ENCODE data around the gene PROZ. TPM values are rescaled to one million over a fixed set of nuclear protein-coding genes. Genes with fewer than 3 reads are reported as not detected.

PROZ gene
- total RNA-seq, 3 donors from 2014 or later (not counting 1 experiment from before 2014, with no cell fraction given) = 0.82 TPM; not detected in 2

DNA sequence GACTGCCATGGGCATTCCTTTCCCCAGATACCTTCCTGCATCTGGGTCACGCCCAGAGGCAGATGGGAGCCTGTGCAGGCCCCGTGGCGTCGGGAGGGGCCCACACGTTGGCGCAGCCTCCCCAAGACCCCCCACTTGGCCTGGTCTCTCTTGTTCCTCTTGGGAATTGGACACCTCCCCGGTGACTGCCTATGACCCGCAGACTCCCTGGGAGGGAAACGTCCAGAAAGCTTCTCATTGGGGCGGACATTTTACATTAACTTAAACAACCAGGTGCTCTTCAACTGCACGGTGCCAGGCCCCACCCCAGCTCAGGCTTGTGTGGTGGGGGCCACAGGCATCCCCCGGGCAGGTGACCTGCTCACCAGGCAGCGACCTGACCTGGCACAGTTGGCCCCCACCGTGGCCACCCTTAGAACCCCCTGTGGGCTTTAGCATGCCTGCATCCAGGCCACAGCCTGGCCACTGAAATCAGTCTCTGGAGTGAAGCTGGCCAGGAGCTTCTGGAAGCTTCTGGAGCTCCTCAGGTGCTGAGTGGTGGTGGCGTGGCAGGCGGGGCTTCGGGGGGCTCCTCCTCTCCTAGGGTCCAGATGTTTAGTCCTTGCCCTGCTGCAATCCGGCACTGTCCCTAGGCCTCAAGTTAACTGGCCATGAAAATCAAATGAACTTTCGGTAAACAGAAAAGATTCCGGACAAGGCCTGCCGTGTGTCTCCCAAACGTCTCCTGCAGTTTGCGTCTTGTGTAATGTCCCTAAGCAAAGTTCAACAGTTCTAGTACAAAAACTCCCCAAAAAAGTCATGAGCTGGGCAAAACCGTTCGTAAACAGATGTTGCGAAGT is 8.5 kb upstream of the PROZ start:
- no peak overlapping the region for H3K27ac Mint-ChIP-seq

DNA sequence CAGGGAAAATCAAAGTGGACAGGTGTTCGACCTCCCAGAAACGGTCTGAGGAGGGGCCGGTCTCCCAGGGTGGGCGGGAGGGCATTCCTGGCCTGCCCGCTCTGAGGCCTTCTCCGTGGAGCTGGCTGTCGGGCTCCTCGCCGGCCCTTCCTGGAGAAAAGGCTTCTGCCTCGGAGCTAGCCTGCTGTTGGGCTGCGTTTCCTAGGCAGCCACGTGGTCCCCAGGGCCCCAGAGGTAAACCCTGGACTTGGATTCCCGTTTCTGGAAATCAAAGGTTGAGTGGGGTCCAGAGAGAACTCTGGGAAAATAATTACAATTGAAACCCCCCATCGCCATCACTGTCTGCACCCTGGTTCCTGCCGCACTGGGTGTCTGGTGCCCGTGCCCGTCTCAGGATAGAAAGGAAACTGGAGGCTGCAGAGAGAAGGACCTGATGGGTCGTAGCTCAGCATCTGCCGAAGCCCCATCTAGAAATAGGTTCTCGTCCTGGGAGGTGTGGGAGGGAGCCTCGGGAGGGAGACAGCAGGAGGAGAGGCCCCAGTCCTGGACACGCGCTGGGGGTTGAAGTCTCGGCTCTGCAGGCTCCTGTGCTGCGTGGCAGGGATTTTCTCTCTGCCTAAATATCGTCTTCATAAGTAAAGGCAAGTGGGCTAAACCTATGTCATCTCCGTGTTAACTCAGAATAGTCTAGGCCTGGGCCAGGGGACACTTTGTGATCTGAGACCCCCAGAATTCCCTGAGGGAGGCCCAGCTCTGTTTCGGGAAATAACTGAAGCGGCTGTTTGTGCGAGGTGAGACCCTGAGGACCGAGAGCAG is 7.7 kb upstream of the PROZ start:
- no peaks in the 10 kb centered on the region for H3K9me3 Mint-ChIP-seq
- peaks cover 15% of the 10 kb centered on the region for H3K27me3 ChIP-seq (ENCODE audit: control insufficient read depth, insufficient read depth, low read length)
- no peaks in the 10 kb centered on the region for H3K9me3 ChIP-seq (ENCODE audit: control insufficient read depth, insufficient read depth, low read length)
- no peak overlapping the region for H3K27ac ChIP-seq (ENCODE audit: low read length)
- H3K27me3 Mint-ChIP-seq (ENCODE audit: low read depth in 2 of 2) = peaks cover 0 to 27% of the 10 kb centered on the region in 2 donors
- no peak for DNase-seq
- no peaks in the 10 kb centered on the region for H3K36me3 Mint-ChIP-seq
- H3K27ac Mint-ChIP-seq = no peak overlapping the region
- intact Hi-C loops (cut with micrococcal nuclease) = loop anchor here (5.0 kb wide), 1 partner anchor 37 kb away; no protein-coding TSS in a partner anchor
- H3K4me1 Mint-ChIP-seq = peaks cover 23 to 27% of the 10 kb centered on the region in 2 donors
- no peak overlapping the region for H3K4me3 ChIP-seq (ENCODE audit: low read length)
- peaks cover 28% of the 10 kb centered on the region for H3K4me1 ChIP-seq (ENCODE audit: control insufficient read depth, insufficient read depth, low read length)
- TF ChIP-seq CTCF (IDR thresholded peaks at IDR 0.05) = no peak
- H3K36me3 ChIP-seq (ENCODE audit: control insufficient read depth, insufficient read depth, low read length) = no peaks in the 10 kb centered on the region
- WGBS (ENCODE audit: insufficient coverage) = 92% methylated on average over 31 of the region's 31 CpGs
- H3K4me3 Mint-ChIP-seq = peak overlapping the region; percentile 71
- no peak for ATAC-seq

More for the DNA sequence above, 8.5 kb upstream of the PROZ start:
- Histone ChIP-seq H3K36me3 (ENCODE audit: control insufficient read depth, insufficient read depth, low read length) (no peaks in the 10 kb centered on the region), H3K27me3 (ENCODE audit: control insufficient read depth, insufficient read depth, low read length) (peaks cover 15% of the 10 kb centered on the region), H3K9me3 (ENCODE audit: control insufficient read depth, insufficient read depth, low read length) (no peaks in the 10 kb centered on the region), H3K27ac (ENCODE audit: low read length) (no peak overlapping the region), H3K4me3 (ENCODE audit: low read length) (no peak overlapping the region), H3K4me1 (ENCODE audit: control insufficient read depth, insufficient read depth, low read length) (peaks cover 28% of the 10 kb centered on the region)
- DNase-seq = no peak
- no peak for ATAC-seq
- no peaks in the 10 kb centered on the region for H3K9me3 Mint-ChIP-seq
- H3K36me3 Mint-ChIP-seq = no peaks in the 10 kb centered on the region
- no peak for TF ChIP-seq CTCF (IDR thresholded peaks at IDR 0.05)
- no peak overlapping the region for H3K4me3 Mint-ChIP-seq
- 92% methylated on average over 26 of the region's 26 CpGs for WGBS (ENCODE audit: insufficient coverage)
- intact Hi-C loops (cut with micrococcal nuclease) = loop anchor here (5.0 kb wide), 1 partner anchor 37 kb away; no protein-coding TSS in a partner anchor
- peaks cover 17 to 27% of the 10 kb centered on the region in 2 donors for H3K4me1 Mint-ChIP-seq
- H3K27me3 Mint-ChIP-seq (ENCODE audit: low read depth in 2 of 2) = peaks cover 0 to 30% of the 10 kb centered on the region in 2 donors

DNA sequence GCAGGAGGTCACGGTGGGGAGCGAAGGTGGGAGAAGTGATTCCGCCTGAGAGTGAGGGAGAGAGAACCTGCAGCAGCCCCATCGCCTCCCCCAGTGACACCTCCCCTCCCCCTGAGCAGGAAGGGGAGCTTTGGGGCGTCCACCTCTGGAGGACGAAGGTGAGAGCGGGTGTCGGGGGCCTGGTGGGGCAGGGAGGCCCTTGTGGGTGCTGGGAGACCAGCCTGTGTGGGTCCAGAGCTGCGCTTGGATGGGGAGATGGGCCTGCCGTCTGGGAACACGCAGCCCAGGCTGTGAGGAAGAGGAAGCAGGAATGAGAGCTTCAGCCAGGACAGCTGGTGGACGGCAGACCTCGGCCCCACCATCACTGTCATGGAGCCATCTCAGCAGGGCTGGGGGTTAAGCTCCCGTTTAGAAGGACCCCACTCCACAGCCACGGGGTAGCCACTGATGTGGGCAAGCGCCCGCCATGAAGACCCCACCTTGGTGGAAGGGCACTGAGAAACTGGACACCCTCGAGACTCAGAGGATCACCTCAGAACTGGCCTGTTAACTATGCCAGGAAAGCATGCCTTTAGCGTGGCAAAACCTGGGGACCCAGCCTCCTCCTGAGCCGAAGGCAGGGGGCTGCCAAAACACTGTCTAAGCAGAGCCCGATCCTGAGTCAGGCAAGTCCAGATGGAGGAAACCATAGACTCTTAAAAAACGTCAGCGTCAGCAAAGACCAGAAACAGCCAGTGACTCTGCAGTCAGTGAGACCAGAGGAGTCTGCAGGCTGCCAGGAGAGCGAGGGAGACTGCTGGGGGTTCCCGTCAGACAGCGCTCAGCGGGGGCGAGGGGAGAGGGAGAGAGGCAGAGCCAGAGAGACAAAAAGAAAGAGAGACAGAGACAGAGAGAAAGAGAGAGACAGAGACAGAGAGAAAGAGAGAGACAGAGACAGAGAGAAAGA is 6.4 kb upstream of the PROZ start:
- Histone ChIP-seq H3K9me3 (ENCODE audit: control insufficient read depth, insufficient read depth, low read length) (no peaks in the 10 kb centered on the region), H3K27ac (ENCODE audit: low read length) (no peak overlapping the region), H3K4me3 (ENCODE audit: low read length) (no peak overlapping the region), H3K27me3 (ENCODE audit: control insufficient read depth, insufficient read depth, low read length) (peaks cover 15% of the 10 kb centered on the region), H3K4me1 (ENCODE audit: control insufficient read depth, insufficient read depth, low read length) (peaks cover 28% of the 10 kb centered on the region), H3K36me3 (ENCODE audit: control insufficient read depth, insufficient read depth, low read length) (no peaks in the 10 kb centered on the region)
- peak overlapping the region; percentile 85 for H3K4me3 Mint-ChIP-seq
- peaks cover 23 to 27% of the 10 kb centered on the region in 2 donors for H3K4me1 Mint-ChIP-seq
- H3K27me3 Mint-ChIP-seq (ENCODE audit: low read depth in 2 of 2) = peaks cover 0 to 25% of the 10 kb centered on the region in 2 donors
- H3K36me3 Mint-ChIP-seq = no peaks in the 10 kb centered on the region
- no peaks in the 10 kb centered on the region for H3K9me3 Mint-ChIP-seq
- 57% methylated on average over 27 of the region's 28 CpGs for WGBS (ENCODE audit: insufficient coverage)
- TF ChIP-seq CTCF (IDR thresholded peaks at IDR 0.05) = no peak
- ATAC-seq (peak in 2 of 3 donors; percentile 37 to 52), DNase-seq (peak in 1 of 2 donors; percentile 47)
- H3K27ac Mint-ChIP-seq = peak overlapping the region; percentile 64 to 80
- intact Hi-C loops (cut with micrococcal nuclease) = loop anchor here (2.0 to 5.0 kb wide), 2 partner anchors 35 to 57 kb away; partner anchors contain the start of genes CUL4A and PCID2
